Hindlimb muscle (tissue), 1 donor: Measurements from ENCODE around the gene PRPF8. TPM values are rescaled to one million over a fixed set of nuclear protein-coding genes. Genes with fewer than 3 reads are reported as not detected.
A peak's percentile ranks its signal among the peaks of the same experiment; 100 is the strongest.
"Not testable (repeated sequence)": the region's sequence is repeated elsewhere in the genome, so short reads cannot be mapped to it uniquely, and the experiment has no call there.

ENCODE experiments used
- DNase-seq: peaks from one replicate; pipeline ENCODE4 v3.0.0-alpha.2; 2013
- polyA plus RNA-seq: library from polyadenylated mRNA; unstranded; fragments of 120-200 nt; gene quantifications from one replicate; pipeline ENCODE4 v1.2.1, GENCODE V29; 2013; ENCODE audit not compliant: insufficient read length

PRPF8 gene
- 200 TPM for polyA plus RNA-seq

DNA sequence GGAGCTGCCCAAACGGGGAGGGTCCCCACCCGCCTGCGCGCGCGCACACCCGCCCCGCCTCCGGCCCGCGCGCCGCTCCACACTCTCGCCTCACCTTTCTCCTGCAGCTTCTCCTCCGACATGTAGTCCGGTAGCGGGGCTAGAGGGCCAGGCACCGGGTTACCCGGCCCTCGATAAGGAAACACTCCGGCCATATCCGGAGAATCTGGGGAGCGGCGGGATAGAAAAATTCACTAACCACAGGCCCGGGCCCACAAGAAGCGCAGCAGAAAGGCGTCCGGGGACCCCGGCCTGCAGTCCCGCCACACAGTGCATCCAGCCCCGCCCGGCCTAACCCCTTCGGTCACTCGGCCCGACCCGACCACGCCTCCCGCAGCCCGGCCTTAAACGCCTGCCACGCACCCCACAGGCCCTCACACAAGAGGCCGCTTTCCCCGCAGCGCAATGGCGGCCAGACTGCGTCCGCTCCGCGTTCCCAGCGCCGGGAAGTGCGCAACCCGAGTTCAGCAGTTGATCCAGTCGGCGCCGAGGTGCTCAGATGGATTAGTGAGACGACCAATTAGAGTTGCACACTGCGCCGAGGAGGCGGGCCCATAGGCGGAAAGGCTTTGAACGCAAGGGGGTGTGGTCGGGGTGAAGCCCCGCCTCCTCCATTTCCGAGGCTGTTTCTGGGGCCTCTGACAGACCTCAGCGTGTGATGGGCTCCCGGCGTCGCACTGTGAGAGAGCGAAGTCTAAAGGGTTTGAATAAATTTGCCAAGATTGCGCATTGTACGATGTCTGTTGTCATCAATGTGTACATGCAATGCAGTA lies at the start of gene PRPF8:
Gene PRPF8 (minus strand): TSS at position 490 of the 812 bp plus-strand sequence. CDS start 296 bp downstream, at position 194.
- peak; percentile 98 for DNase-seq

DNA sequence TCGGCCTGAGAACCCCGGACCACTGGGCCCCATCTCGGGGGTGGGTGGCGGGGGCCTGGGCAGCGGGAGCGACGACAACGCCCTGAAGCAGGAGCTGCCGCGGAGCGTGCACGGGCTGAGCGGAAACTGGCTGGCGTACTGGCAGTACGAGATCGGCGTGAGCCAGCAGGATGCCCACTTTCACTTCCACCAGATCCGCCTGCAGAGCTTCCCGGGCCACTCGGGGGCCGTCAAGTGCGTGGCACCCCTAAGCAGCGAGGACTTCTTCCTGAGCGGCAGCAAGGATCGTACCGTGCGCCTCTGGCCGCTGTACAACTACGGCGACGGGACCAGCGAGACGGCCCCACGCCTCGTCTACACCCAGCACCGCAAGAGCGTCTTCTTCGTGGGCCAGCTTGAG lies 49.1 kb upstream of the PRPF8 start:
- DNase-seq = no peak

- no peak for DNase-seq
Measured at GRCh38 chr17:1732833-1733321, 48.2 kb upstream of the PRPF8 start.

GRCh38 chr17:1732241-1732832 lies 47.7 kb upstream of the PRPF8 start:
- no peak for DNase-seq

- no peak for DNase-seq
Measured at GRCh38 chr17:1731194-1731506, 46.5 kb upstream of the PRPF8 start.

GRCh38 chr17:1730326-1731193 lies 45.9 kb upstream of the PRPF8 start:
- DNase-seq = peak; percentile 86

- no peak for DNase-seq
Measured at GRCh38 chr17:1729966-1730325, 45.3 kb upstream of the PRPF8 start.

DNA sequence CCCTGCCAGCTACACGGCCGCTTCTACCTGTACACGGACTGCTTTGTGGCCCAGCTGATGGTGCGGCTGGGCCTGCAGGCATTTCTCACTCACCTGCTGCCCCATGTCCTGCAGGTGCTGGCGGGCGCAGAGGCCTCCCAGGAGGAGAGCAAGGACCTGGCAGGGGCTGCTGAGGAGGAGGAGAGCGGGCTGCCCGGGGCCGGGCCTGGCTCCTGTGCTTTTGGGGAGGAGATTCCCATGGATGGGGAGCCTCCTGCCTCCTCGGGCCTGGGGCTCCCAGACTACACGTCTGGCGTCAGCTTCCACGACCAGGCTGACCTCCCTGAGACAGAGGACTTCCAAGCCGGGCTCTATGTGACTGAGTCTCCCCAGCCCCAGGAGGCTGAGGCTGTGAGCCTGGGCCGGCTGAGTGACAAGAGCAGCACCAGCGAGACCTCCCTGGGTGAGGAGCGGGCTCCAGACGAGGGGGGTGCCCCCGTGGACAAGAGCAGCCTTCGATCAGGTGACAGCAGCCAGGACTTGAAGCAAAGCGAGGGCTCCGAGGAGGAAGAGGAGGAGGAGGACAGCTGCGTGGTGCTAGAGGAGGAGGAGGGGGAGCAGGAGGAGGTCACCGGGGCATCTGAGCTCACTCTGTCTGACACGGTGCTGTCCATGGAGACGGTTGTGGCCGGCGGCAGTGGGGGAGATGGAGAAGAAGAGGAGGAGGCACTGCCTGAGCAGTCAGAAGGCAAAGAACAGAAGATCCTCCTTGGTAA lies 43.4 kb upstream of the PRPF8 start:
- DNase-seq = no peak

DNA sequence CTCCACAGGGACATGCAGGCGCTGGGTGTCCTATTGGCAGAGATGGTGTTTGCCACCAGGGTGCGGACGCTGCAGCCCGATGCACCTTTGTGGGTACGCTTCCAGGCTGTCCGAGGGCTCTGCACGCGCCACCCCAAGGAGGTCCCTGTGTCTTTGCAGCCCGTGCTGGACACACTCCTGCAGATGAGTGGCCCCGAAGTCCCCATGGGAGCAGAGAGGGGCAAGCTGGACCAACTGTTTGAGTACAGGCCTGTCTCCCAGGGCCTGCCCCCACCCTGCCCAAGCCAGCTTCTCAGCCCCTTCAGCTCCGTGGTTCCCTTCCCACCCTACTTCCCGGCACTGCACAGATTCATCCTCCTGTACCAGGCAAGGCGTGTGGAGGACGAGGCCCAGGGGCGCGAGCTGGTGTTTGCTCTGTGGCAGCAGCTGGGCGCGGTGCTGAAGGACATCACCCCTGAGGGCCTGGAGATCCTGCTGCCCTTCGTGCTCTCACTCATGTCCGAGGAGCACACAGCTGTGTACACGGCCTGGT lies 42.7 kb upstream of the PRPF8 start:
- no peak for DNase-seq

DNA sequence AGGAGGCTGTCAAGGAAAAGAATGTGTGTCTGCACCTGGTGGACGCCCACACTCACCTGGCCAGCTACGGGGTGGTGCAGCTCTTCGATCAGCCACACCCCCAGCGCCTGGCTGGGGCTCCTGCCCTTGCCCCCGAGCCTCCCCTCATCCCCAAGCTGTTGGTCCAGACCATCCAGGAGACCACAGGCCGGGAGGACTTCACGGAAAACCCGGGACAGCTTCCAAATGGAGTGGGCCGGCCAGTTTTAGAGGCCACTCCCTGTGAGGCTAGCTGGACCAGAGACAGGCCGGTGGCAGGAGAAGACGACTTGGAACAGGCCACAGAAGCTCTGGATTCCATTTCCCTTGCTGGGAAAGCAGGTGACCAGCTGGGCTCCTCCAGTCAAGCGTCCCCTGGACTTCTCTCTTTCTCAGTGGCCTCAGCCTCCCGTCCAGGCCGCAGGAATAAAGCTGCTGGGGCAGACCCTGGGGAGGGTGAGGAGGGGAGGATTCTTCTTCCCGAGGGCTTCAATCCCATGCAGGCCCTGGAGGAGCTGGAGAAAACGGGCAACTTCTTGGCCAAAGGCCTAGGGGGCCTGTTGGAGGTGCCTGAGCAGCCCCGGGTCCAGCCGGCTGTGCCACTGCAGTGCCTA lies 42.1 kb upstream of the PRPF8 start:
- no peak for DNase-seq

GRCh38 chr17:1725642-1726511 lies 41.2 kb upstream of the PRPF8 start:
- no peak for DNase-seq

DNA sequence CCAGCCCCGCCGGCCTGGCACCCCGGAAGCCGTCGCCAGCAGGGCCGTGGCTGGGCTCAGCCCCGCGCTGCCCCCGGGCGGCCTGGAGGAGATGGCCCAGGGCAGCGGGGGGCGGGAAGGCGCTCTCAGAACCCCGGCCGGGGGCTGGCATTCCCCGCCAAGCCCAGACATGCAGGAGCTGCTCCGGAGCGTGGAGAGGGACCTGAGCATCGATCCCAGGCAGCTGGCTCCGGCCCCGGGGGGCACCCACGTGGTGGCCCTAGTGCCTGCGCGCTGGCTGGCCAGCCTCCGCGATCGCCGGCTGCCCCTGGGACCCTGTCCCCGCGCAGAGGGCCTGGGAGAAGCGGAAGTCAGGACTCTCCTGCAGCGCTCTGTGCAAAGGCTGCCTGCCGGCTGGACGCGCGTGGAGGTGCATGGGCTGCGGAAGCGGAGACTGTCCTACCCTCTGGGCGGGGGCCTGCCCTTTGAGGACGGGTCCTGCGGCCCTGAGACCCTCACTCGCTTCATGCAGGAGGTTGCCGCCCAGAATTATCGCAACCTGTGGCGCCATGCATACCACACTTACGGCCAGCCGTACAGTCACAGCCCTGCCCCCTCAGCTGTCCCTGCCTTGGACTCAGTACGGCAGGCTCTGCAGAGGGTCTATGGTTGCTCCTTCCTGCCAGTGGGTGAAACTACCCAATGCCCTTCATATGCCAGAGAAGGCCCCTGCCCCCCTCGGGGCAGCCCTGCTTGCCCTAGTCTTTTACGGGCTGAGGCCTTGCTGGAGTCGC lies 40.4 kb upstream of the PRPF8 start:
- DNase-seq = no peak

GRCh38 chr17:1724351-1724868 lies 39.7 kb upstream of the PRPF8 start, which contains the start of gene WDR81:
Gene WDR81 (plus strand): TSS chr17:1724704. CDS start chr17:1724960, 256 bp downstream.
- DNase-seq = peak; percentile 92

DNA sequence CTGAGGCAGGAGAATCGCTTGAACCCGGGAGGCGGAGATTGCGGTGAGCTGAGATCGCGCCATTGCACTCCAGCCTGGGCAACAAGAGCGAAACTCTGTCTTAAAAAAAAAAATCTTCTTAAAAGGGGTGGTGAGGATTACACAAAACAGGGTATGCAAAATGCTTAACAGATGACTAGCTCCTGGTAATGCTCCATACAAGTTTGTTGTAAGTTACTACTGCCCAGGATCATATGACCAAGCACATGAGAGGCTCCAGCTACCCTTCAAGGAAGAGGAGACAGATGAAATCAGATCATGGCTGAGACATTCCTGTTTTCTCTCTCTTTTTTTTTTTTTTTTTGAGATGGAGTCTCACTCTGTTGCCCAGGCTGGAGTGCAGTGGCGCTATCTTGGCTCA lies 37.4 kb upstream of the PRPF8 start:
- DNase-seq = not testable (repeated sequence)

GRCh38 chr17:1720856-1721386 lies 36.3 kb upstream of the PRPF8 start:
- no peak for DNase-seq

- no peak for DNase-seq
Measured at GRCh38 chr17:1718362-1719165, 33.9 kb upstream of the PRPF8 start.

- peak; percentile 87 for DNase-seq
Measured at GRCh38 chr17:1716912-1717695, 32.4 kb upstream of the PRPF8 start.
